ENCODE results near the gene B4GALT2.

The B4GALT2 gene

DNA sequence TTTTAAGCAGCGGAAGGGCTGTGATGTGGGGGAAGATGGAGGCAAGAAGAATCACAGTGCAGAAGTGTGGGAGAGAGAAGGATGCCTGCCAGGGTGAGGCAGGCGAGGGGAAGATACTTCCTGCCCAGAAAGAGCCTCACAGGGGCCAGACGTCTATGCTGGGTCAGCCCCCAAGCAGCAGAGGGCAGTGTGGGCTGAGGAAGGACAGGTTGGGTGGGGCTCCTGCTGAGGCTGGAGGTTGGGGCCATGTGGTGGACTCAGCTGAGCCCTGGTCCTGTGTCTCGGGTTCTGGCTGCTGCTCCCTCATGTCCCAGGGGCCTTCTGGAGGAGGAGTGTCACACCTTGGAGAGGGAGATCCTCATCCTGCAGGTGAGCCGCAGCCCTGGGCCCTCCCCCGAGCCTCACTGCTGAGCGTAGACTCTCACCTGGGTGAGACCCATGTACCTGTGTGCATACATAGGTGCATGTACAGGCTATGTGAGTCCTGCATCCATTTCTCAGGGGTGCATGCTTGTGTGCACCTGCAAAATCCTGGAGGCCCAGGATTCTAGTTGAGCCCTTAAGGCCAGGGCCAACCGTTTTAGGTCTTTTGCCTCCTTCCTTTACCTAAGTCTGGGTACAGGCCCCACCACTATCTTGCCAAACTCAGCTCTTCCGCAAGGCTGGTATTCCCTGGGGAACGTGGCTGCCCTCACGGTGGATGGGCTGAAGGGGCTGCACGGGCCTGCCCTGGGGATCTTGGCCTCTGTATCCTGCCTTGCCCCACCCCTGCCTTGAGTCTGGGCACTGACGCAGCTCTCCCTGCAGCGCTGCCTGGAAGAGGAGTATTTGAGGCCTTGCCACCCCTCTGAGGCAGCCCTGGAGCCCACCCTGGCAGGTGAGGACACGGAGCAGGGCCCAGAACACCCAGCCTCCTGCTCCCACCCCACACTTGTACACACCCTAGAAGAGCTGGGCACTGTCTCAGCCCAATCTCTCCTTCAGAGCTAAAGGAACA is 16.1 kb downstream of the B4GALT2 start:
- Histone ChIP-seq H3K27me3 (replicated peaks; ENCODE audit: control insufficient read depth, insufficient read depth, low read length, poor library complexity, severe bottlenecking) (no peaks in the 10 kb centered on the region), H3K9me3 (ENCODE audit: control insufficient read depth, low read length) (no peaks in the 10 kb centered on the region), H3K36me3 (ENCODE audit: control insufficient read depth, insufficient read depth, low read length) (no peaks in the 10 kb centered on the region), H3K4me1 (ENCODE audit: control insufficient read depth, insufficient read depth, low read length, poor library complexity, severe bottlenecking) (peaks cover 9% of the 10 kb centered on the region), H3K27ac (ENCODE audit: insufficient read depth, low read length, poor library complexity, severe bottlenecking) (no peak overlapping the region), H3K4me3 (ENCODE audit: insufficient read depth, low read depth, low read length, poor library complexity, severe bottlenecking) (no peak overlapping the region)
- no peak for DNase-seq

- H3K27me3 ChIP-seq (replicated peaks; ENCODE audit: control insufficient read depth, insufficient read depth, low read length, poor library complexity, severe bottlenecking): no peaks in the 10 kb centered on the region
- no peak overlapping the region for H3K4me3 ChIP-seq (ENCODE audit: insufficient read depth, low read depth, low read length, poor library complexity, severe bottlenecking)
- no peaks in the 10 kb centered on the region for H3K36me3 ChIP-seq (ENCODE audit: control insufficient read depth, insufficient read depth, low read length)
- no peak for DNase-seq
- H3K4me1 ChIP-seq (ENCODE audit: control insufficient read depth, insufficient read depth, low read length, poor library complexity, severe bottlenecking): peaks cover 7% of the 10 kb centered on the region
- H3K9me3 ChIP-seq (ENCODE audit: control insufficient read depth, low read length): no peaks in the 10 kb centered on the region
- no peak overlapping the region for H3K27ac ChIP-seq (ENCODE audit: insufficient read depth, low read length, poor library complexity, severe bottlenecking)
Observed at GRCh38 chr1:43995984-43996732, 17.1 kb downstream of the B4GALT2 start.

DNA sequence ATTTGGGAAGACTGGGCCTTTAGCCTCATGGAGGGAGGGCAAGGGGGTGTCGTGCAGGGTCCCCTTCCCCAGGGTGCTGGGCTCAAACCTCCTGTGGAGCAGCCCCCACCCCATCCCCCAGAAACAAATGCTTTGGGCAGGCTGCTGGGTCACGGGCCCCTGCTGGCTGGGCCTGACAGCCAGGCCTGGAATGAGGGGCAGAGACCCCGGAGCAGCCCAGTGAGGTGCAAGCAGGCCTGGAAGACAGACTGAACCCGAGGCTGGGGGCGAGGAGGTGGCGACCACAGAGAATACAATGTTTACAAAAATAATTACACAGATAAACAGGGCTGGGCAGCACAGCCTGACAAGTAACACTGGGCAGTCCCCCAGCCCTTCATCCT is 17.7 kb downstream of the B4GALT2 start:
- DNase-seq: no peak
- no peaks in the 10 kb centered on the region for H3K9me3 ChIP-seq (ENCODE audit: control insufficient read depth, low read length)
- peaks cover 5% of the 10 kb centered on the region for H3K4me1 ChIP-seq (ENCODE audit: control insufficient read depth, insufficient read depth, low read length, poor library complexity, severe bottlenecking)
- no peaks in the 10 kb centered on the region for H3K27me3 ChIP-seq (replicated peaks; ENCODE audit: control insufficient read depth, insufficient read depth, low read length, poor library complexity, severe bottlenecking)
- no peak overlapping the region for H3K4me3 ChIP-seq (ENCODE audit: insufficient read depth, low read depth, low read length, poor library complexity, severe bottlenecking)
- no peaks in the 10 kb centered on the region for H3K36me3 ChIP-seq (ENCODE audit: control insufficient read depth, insufficient read depth, low read length)
- no peak overlapping the region for H3K27ac ChIP-seq (ENCODE audit: insufficient read depth, low read length, poor library complexity, severe bottlenecking)

DNA sequence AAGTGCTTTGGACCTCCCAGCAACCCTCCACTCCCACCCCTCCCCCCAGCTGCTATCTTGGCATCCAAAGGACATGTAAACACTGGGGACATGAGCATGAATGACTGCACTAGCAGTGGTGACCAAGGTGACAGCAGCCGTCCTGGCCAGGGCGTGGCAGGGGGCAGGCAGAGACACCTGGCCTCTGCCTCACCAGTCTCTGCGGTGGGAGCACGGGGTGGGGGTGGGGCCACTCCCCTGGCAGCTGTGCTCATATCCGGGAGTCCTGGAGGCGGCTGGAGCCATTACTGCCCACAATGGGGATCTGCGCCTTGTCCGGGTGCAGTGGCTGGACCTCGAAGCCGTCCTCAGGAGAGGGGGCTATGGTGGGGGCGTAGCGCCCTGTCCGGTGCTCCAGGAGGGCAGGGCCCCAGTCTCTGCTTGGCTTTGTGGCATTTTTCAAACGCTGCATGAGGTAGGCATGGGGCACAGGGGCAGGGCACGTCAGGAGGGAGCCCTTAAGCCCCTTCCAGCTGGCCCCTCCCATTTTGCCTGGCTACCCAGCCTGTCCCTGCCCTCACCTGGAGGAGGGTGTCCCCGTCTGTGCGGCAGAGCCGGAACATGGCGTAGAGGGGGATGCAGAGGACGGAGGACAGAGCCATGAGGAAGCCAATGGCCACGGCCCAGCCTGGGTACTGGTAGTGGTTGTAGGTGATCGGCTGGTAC is 18.4 kb downstream of the B4GALT2 start:
- H3K4me1 ChIP-seq (ENCODE audit: control insufficient read depth, insufficient read depth, low read length, poor library complexity, severe bottlenecking): no peaks in the 10 kb centered on the region
- H3K27me3 ChIP-seq (replicated peaks; ENCODE audit: control insufficient read depth, insufficient read depth, low read length, poor library complexity, severe bottlenecking): no peaks in the 10 kb centered on the region
- no peak overlapping the region for H3K4me3 ChIP-seq (ENCODE audit: insufficient read depth, low read depth, low read length, poor library complexity, severe bottlenecking)
- H3K9me3 ChIP-seq (ENCODE audit: control insufficient read depth, low read length): no peaks in the 10 kb centered on the region
- DNase-seq: no peak
- H3K36me3 ChIP-seq (ENCODE audit: control insufficient read depth, insufficient read depth, low read length): no peaks in the 10 kb centered on the region
- no peak overlapping the region for H3K27ac ChIP-seq (ENCODE audit: insufficient read depth, low read length, poor library complexity, severe bottlenecking)

DNA sequence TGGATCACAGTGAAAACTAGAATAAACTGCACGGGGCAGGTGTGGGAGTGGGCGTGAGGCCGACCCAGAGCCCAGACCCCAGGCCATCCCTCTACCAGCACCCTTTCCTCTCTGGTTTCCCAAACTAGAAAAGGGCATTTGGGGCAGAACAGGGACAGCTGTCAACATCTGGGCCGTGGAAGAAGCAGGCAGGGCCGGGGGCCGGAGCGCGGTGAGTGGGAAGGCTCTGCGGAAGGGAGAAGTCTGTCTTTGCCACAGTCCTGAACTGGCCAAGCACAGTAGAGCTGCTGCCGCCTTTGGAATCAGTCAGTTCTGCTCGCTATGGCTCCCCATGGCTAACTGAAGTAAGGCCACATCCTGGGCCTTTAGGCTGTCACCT is 19.0 kb downstream of the B4GALT2 start:
- Histone ChIP-seq H3K27me3 (replicated peaks; ENCODE audit: control insufficient read depth, insufficient read depth, low read length, poor library complexity, severe bottlenecking) (no peaks in the 10 kb centered on the region), H3K36me3 (ENCODE audit: control insufficient read depth, insufficient read depth, low read length) (no peaks in the 10 kb centered on the region), H3K4me3 (ENCODE audit: insufficient read depth, low read depth, low read length, poor library complexity, severe bottlenecking) (no peak overlapping the region), H3K27ac (ENCODE audit: insufficient read depth, low read length, poor library complexity, severe bottlenecking) (no peak overlapping the region), H3K4me1 (ENCODE audit: control insufficient read depth, insufficient read depth, low read length, poor library complexity, severe bottlenecking) (no peaks in the 10 kb centered on the region), H3K9me3 (ENCODE audit: control insufficient read depth, low read length) (no peaks in the 10 kb centered on the region)
- no peak for DNase-seq

DNA sequence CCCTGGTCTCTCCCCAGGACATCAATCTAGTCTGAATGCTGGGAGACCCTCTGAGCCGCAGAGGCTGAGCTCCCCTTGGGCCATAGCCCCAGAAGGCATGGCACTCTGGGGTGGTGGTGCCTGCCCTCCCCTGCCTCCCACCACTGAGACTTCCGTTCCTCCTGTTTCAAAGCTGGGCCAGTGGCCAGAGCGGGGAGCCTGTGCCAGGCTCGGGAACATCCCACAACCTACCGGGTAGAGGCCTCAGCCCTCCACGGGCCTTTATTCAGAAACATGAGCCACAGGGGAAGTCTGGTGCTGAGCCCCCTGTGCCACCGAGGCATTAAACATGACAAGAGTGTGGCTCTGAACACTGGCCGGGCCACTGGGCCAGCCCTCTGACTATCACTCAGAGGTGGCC is 20.4 kb downstream of the B4GALT2 start:
- H3K4me3 ChIP-seq (ENCODE audit: insufficient read depth, low read depth, low read length, poor library complexity, severe bottlenecking): no peak overlapping the region
- no peak overlapping the region for H3K27ac ChIP-seq (ENCODE audit: insufficient read depth, low read length, poor library complexity, severe bottlenecking)
- no peaks in the 10 kb centered on the region for H3K27me3 ChIP-seq (replicated peaks; ENCODE audit: control insufficient read depth, insufficient read depth, low read length, poor library complexity, severe bottlenecking)
- no peaks in the 10 kb centered on the region for H3K36me3 ChIP-seq (ENCODE audit: control insufficient read depth, insufficient read depth, low read length)
- no peaks in the 10 kb centered on the region for H3K9me3 ChIP-seq (ENCODE audit: control insufficient read depth, low read length)
- no peaks in the 10 kb centered on the region for H3K4me1 ChIP-seq (ENCODE audit: control insufficient read depth, insufficient read depth, low read length, poor library complexity, severe bottlenecking)
- DNase-seq: no peak

GRCh38 chr1:44000122-44000665 is 21.2 kb downstream of the B4GALT2 start:
- no peak for DNase-seq
- H3K4me1 ChIP-seq (ENCODE audit: control insufficient read depth, insufficient read depth, low read length, poor library complexity, severe bottlenecking): no peaks in the 10 kb centered on the region
- no peak overlapping the region for H3K27ac ChIP-seq (ENCODE audit: insufficient read depth, low read length, poor library complexity, severe bottlenecking)
- H3K36me3 ChIP-seq (ENCODE audit: control insufficient read depth, insufficient read depth, low read length): no peaks in the 10 kb centered on the region
- H3K9me3 ChIP-seq (ENCODE audit: control insufficient read depth, low read length): no peaks in the 10 kb centered on the region
- no peaks in the 10 kb centered on the region for H3K27me3 ChIP-seq (replicated peaks; ENCODE audit: control insufficient read depth, insufficient read depth, low read length, poor library complexity, severe bottlenecking)
- no peak overlapping the region for H3K4me3 ChIP-seq (ENCODE audit: insufficient read depth, low read depth, low read length, poor library complexity, severe bottlenecking)

DNA sequence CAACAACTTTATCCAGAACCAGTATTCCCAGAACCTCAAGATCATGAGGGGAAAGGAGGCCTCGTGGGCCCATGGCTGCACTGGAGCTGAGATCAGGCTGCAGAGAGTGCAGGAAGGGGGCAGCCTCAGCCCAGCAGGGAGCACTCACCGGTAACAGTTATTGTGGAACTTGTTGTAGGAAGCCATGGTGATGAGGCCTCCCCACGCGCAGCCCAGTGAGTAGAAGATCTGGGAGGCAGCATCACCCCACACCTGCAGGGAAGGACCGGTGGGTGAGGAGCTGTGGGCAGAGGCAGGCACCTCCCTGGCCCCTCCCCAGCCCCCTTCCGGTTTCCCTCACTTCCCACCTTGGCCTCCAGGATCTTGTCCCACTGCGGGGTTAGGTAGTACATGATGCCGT is 23.2 kb downstream of the B4GALT2 start:
- Histone ChIP-seq H3K27ac (ENCODE audit: insufficient read depth, low read length, poor library complexity, severe bottlenecking) (no peak overlapping the region), H3K4me3 (ENCODE audit: insufficient read depth, low read depth, low read length, poor library complexity, severe bottlenecking) (no peak overlapping the region), H3K36me3 (ENCODE audit: control insufficient read depth, insufficient read depth, low read length) (no peaks in the 10 kb centered on the region), H3K9me3 (ENCODE audit: control insufficient read depth, low read length) (no peaks in the 10 kb centered on the region), H3K27me3 (replicated peaks; ENCODE audit: control insufficient read depth, insufficient read depth, low read length, poor library complexity, severe bottlenecking) (no peaks in the 10 kb centered on the region), H3K4me1 (ENCODE audit: control insufficient read depth, insufficient read depth, low read length, poor library complexity, severe bottlenecking) (no peaks in the 10 kb centered on the region)
- DNase-seq: no peak

DNA sequence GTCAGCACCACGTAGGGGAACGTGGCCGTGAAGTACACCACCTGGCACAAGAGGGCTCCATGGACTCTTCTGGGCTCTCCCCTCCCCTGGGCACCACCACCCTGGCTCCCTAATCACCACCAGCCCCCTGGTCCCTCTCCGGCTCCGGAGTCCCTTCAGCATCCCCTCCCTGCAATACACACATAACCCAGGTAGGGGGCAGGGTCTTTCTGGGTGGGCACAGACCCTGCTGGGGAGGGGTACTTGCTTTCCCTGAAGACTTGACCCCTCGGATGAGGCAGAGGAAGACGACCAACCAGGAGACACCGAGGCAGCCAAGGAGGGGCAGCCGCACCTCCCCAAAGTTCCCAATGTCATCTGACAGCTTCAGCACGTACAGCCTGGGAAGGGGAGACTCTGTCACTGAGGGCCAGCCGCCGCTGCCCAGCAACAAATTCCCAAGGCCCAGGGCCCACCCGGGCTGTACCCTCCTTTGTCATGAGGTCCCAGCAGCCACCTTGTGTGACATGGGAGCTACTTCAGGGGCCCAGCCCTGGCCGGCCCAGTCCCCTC is 23.7 kb downstream of the B4GALT2 start:
- Histone ChIP-seq H3K27me3 (replicated peaks; ENCODE audit: control insufficient read depth, insufficient read depth, low read length, poor library complexity, severe bottlenecking) (no peaks in the 10 kb centered on the region), H3K4me1 (ENCODE audit: control insufficient read depth, insufficient read depth, low read length, poor library complexity, severe bottlenecking) (no peaks in the 10 kb centered on the region), H3K9me3 (ENCODE audit: control insufficient read depth, low read length) (no peaks in the 10 kb centered on the region), H3K27ac (ENCODE audit: insufficient read depth, low read length, poor library complexity, severe bottlenecking) (no peak overlapping the region), H3K36me3 (ENCODE audit: control insufficient read depth, insufficient read depth, low read length) (no peaks in the 10 kb centered on the region), H3K4me3 (ENCODE audit: insufficient read depth, low read depth, low read length, poor library complexity, severe bottlenecking) (no peak overlapping the region)
- no peak for DNase-seq

Data from effector memory CD4-positive, alpha-beta T cell (primary cell).